ENCODE data around the gene INSYN2B. TPM values are rescaled to one million over a fixed set of nuclear protein-coding genes. Genes with fewer than 3 reads are reported as not detected.

INSYN2B gene
- total RNA-seq, 1 donor from 2014 or later = 0.26 TPM

DNA sequence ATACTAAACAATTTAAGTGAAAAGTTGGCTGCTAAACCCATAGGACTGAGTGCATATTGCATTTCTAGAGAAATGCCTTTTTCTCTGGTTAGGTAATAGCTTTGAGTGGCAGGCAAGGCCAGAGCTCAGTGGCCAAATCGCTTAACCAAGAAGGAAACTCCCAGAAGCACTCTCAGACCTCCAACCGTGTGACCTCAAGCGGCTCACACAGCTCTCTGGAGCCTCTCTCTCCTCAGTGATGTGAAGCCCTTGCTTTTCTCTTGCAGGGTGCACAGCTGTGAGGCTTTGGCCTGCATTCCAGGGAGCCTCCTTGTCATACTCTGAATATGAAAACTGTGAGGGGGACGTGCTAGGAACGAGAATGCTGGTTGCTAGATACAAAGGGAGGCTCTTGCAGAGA, 106.7 kb downstream of the INSYN2B start:
- no peak for DNase-seq (ENCODE audit: low spot score)
- no peak overlapping the region for H3K27ac Mint-ChIP-seq
- no peaks in the 10 kb centered on the region for H3K27me3 ChIP-seq
- H3K9ac ChIP-seq = no peak overlapping the region
- H4K20me1 ChIP-seq (ENCODE audit: low read depth) = no peaks in the 10 kb centered on the region
- H3K36me3 ChIP-seq = no peaks in the 10 kb centered on the region
- no peak overlapping the region for H3K27ac ChIP-seq
- no peaks in the 10 kb centered on the region for H3K79me2 ChIP-seq (ENCODE audit: low read depth)
- peaks cover 16% of the 10 kb centered on the region for H3K4me1 ChIP-seq
- H3K9me3 ChIP-seq (ENCODE audit: low read depth) = no peaks in the 10 kb centered on the region
- H3K9me3 Mint-ChIP-seq = no peaks in the 10 kb centered on the region
- no peaks in the 10 kb centered on the region for H3F3A ChIP-seq (ENCODE audit: low read depth)
- H3K36me3 Mint-ChIP-seq = no peaks in the 10 kb centered on the region
- TF ChIP-seq EZH2phosphoT487 (IDR thresholded peaks at IDR 0.05) (no peak), CTCF (IDR thresholded peaks at IDR 0.05) (no peak), EZH2 (IDR thresholded peaks at IDR 0.05) (no peak)
- H3K4me3 Mint-ChIP-seq = no peak overlapping the region
- H3K27me3 Mint-ChIP-seq (ENCODE audit: insufficient read depth, low read depth) = peaks cover 4% of the 10 kb centered on the region
- peaks cover 31% of the 10 kb centered on the region for H3K4me1 Mint-ChIP-seq
- H3K4me3 ChIP-seq = no peak overlapping the region
- H2AFZ ChIP-seq (replicated peaks) = no peak overlapping the region
- H3K4me2 ChIP-seq = no peak overlapping the region

DNA sequence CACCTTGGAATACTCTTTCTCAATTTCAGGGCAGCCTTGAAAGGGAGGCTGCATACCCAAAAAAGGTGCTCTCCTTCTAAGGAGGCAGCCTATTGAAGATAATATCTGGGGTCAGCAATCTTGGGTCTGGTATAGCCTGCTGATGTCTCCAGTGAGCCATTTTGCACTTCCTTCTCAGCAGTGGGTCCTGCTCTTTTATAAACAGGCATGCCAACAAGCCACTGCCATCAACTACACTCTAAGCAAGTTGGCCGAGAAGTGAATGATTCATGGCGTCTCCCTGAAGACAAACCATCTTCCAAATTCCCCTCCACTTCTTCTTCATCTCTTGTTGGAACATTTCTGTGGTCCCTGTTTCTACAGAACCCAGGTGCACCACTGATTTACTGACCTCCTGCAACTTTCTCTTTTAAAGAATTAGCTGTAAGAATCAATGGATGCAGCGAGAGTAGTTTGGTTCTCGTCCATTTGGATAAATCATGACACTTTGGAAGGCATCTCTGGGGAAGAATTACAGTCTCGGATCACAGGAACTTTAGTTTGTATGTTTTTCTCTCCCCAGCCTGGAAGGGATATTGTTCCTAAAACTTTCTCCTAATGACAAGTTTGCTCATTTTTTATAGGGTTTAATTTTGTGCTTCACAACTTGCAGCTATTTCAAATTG, 108.3 kb downstream of the INSYN2B start:
- H3K27ac ChIP-seq = no peak overlapping the region
- no peak overlapping the region for H2AFZ ChIP-seq (replicated peaks)
- H3K79me2 ChIP-seq (ENCODE audit: low read depth) = no peaks in the 10 kb centered on the region
- no peak overlapping the region for H3K4me2 ChIP-seq
- peaks cover 17% of the 10 kb centered on the region for H3K4me1 ChIP-seq
- no peak overlapping the region for H3K9ac ChIP-seq
- H3K27me3 Mint-ChIP-seq (ENCODE audit: insufficient read depth, low read depth) = peaks cover 4% of the 10 kb centered on the region
- no peaks in the 10 kb centered on the region for H4K20me1 ChIP-seq (ENCODE audit: low read depth)
- no peak for DNase-seq (ENCODE audit: low spot score)
- no peaks in the 10 kb centered on the region for H3K36me3 Mint-ChIP-seq
- H3K36me3 ChIP-seq = no peaks in the 10 kb centered on the region
- no peaks in the 10 kb centered on the region for H3K9me3 ChIP-seq (ENCODE audit: low read depth)
- no peak overlapping the region for H3K4me3 ChIP-seq
- no peak for TF ChIP-seq EZH2 (IDR thresholded peaks at IDR 0.05)
- H3K27me3 ChIP-seq = no peaks in the 10 kb centered on the region
- peaks cover 36% of the 10 kb centered on the region for H3K4me1 Mint-ChIP-seq
- H3K27ac Mint-ChIP-seq = no peak overlapping the region
- no peaks in the 10 kb centered on the region for H3F3A ChIP-seq (ENCODE audit: low read depth)
- no peak overlapping the region for H3K4me3 Mint-ChIP-seq
- H3K9me3 Mint-ChIP-seq = no peaks in the 10 kb centered on the region

GRCh38 chr5:169870211-169870610, 110.1 kb downstream of the INSYN2B start:
- H3K27me3 ChIP-seq = no peaks in the 10 kb centered on the region
- no peak for DNase-seq (ENCODE audit: low spot score)

More at GRCh38 chr5:169870211-169870610, 110.1 kb downstream of the INSYN2B start:
- peaks cover 4% of the 10 kb centered on the region for H3K27me3 Mint-ChIP-seq (ENCODE audit: insufficient read depth, low read depth)
- TF ChIP-seq EZH2phosphoT487 (IDR thresholded peaks at IDR 0.05) (no peak), CTCF (IDR thresholded peaks at IDR 0.05) (no peak), EZH2 (IDR thresholded peaks at IDR 0.05) (no peak)
- H3K4me1 Mint-ChIP-seq = peaks cover 42% of the 10 kb centered on the region
- H3K9me3 Mint-ChIP-seq = no peaks in the 10 kb centered on the region
- no peaks in the 10 kb centered on the region for H4K20me1 ChIP-seq (ENCODE audit: low read depth)
- H3K4me1 ChIP-seq = peaks cover 17% of the 10 kb centered on the region
- peak overlapping the region; percentile 26 for H2AFZ ChIP-seq (replicated peaks)
- H3K4me3 Mint-ChIP-seq = no peak overlapping the region
- no peak overlapping the region for H3K4me3 ChIP-seq
- H3K9me3 ChIP-seq (ENCODE audit: low read depth) = no peaks in the 10 kb centered on the region
- H3K4me2 ChIP-seq = no peak overlapping the region
- no peak overlapping the region for H3K9ac ChIP-seq
- H3K36me3 Mint-ChIP-seq = no peaks in the 10 kb centered on the region
- no peak overlapping the region for H3K27ac ChIP-seq
- no peak overlapping the region for H3K27ac Mint-ChIP-seq
- H3K36me3 ChIP-seq = no peaks in the 10 kb centered on the region
- no peaks in the 10 kb centered on the region for H3K79me2 ChIP-seq (ENCODE audit: low read depth)
- H3F3A ChIP-seq (ENCODE audit: low read depth) = no peaks in the 10 kb centered on the region

Data from neural progenitor cell (in vitro differentiated cells).